HEK293T (cell line): ENCODE results near the gene COX6A2.

ENCODE experiments used
- CTCF ChIA-PET: fragments of 350-600 bp; formaldehyde crosslinking; extraction: SDS; loops from one replicate; lab custom pipeline; 2021; ENCODE audit warnings: antibody characterized with exemption, inconsistent platforms; lab: Yijun Ruan, JAX
- POLR2A ChIA-PET: fragments of 350-600 bp; formaldehyde crosslinking; extraction: SDS; loops from one replicate; lab custom pipeline; 2020; ENCODE audit warnings: antibody characterized with exemption, inconsistent platforms; lab: Yijun Ruan, JAX
- DNase-seq: peaks from one replicate; pipeline ENCODE4 v3.0.0; 2012; ENCODE audit warnings: mixed read lengths; ENCODE audit errors: extremely low spot score
- ARNT ChIP-seq: fragments of 450-650 bp; IDR thresholded peaks from 2 replicates; pipeline ENCODE4 v1.6.1; 2017; ENCODE audit warnings: mild to moderate bottlenecking
- BHLHE40 ChIP-seq: fragments of 450-650 bp; IDR thresholded peaks from 2 replicates; pipeline ENCODE4 v1.6.1; 2016; ENCODE audit warnings: mild to moderate bottlenecking, moderate library complexity, borderline replicate concordance
- CTBP1 ChIP-seq: fragments of 450-650 bp; IDR thresholded peaks from 2 replicates; pipeline ENCODE4 v1.6.1; 2016; ENCODE audit warnings: borderline replicate concordance
- ELF4 ChIP-seq: fragments of 450-650 bp; IDR thresholded peaks from 2 replicates; pipeline ENCODE4 v1.6.1; 2017; ENCODE audit warnings: antibody characterized with exemption
- FOXA1 ChIP-seq: fragments of 450-650 bp; IDR thresholded peaks from 2 replicates; pipeline ENCODE4 v1.6.1; 2016; ENCODE audit warnings: mild to moderate bottlenecking
- FOXK2 ChIP-seq: fragments of 450-650 bp; IDR thresholded peaks from 2 replicates; pipeline ENCODE4 v1.6.1; 2016; ENCODE audit warnings: mild to moderate bottlenecking
- FOXM1 ChIP-seq: fragments of 450-650 bp; IDR thresholded peaks from 2 replicates; pipeline ENCODE4 v1.6.1; 2017; ENCODE audit warnings: mild to moderate bottlenecking, borderline replicate concordance
- HDGF ChIP-seq: fragments of 450-650 bp; IDR thresholded peaks from 2 replicates; pipeline ENCODE4 v1.6.1; 2017; ENCODE audit warnings: antibody characterized with exemption, borderline replicate concordance
- L3MBTL2 ChIP-seq: fragments of 450-650 bp; conservative IDR thresholded peaks from 2 replicates; pipeline ENCODE4 v1.6.1; 2016; ENCODE audit warnings: mild to moderate bottlenecking
- LEF1 ChIP-seq: fragments of 450-650 bp; IDR thresholded peaks from 2 replicates; pipeline ENCODE4 v1.6.1; 2017; ENCODE audit warnings: mild to moderate bottlenecking, borderline replicate concordance
- NFRKB ChIP-seq: fragments of 450-650 bp; IDR thresholded peaks from 2 replicates; pipeline ENCODE4 v1.6.1; 2016; ENCODE audit warnings: mild to moderate bottlenecking, moderate library complexity
- PKNOX1 ChIP-seq: fragments of 450-650 bp; IDR thresholded peaks from 2 replicates; pipeline ENCODE4 v1.6.1; 2016
- SP1 ChIP-seq: fragments of 450-650 bp; IDR thresholded peaks from 2 replicates; pipeline ENCODE4 v1.6.1; 2017
- SUZ12 ChIP-seq: fragments of 450-650 bp; IDR thresholded peaks from 2 replicates; pipeline ENCODE4 v1.6.1; 2016; ENCODE audit warnings: mild to moderate bottlenecking
- TARDBP ChIP-seq: fragments of 450-650 bp; IDR thresholded peaks from 2 replicates; pipeline ENCODE4 v1.6.1; 2016
- ZNF384 ChIP-seq: fragments of 450-650 bp; IDR thresholded peaks from 2 replicates; pipeline ENCODE4 v1.6.1; 2016

The COX6A2 gene

GRCh38 chr16:31430380-31431052 is 2.4 kb upstream of the COX6A2 start:
- DNase-seq = no peak
- CTCF ChIA-PET = interaction anchor here (0.7 kb wide), 1 partner anchor 333 kb away, joined by 5 read pairs; no protein-coding TSS in a partner anchor
- no peak for TF ChIP-seq HDGF
- no peak for TF ChIP-seq L3MBTL2
- no peak for TF ChIP-seq LEF1
- no peak for TF ChIP-seq NFRKB
- no peak for TF ChIP-seq SUZ12
- no peak for TF ChIP-seq ARNT
- no peak for TF ChIP-seq PKNOX1
- TF ChIP-seq ELF4 = no peak
- no peak for TF ChIP-seq ZNF384
- no peak for TF ChIP-seq FOXA1
- TF ChIP-seq FOXM1 = no peak
- TF ChIP-seq BHLHE40 = no peak
- no peak for TF ChIP-seq TARDBP
- TF ChIP-seq SP1 = no peak
- no peak for TF ChIP-seq CTBP1
- TF ChIP-seq FOXK2 = no peak
- POLR2A ChIA-PET = interaction anchor here (1.4 kb wide), 1 partner anchor 8 kb away, joined by 3 read pairs; no protein-coding TSS in a partner anchor

- TF ChIP-seq FOXA1 = no peak
- no peak for TF ChIP-seq ARNT
- no peak for TF ChIP-seq HDGF
- no peak for TF ChIP-seq SUZ12
- no peak for TF ChIP-seq CTBP1
- no peak for TF ChIP-seq PKNOX1
- TF ChIP-seq BHLHE40 = no peak
- TF ChIP-seq LEF1 = no peak
- TF ChIP-seq SP1 = no peak
- no peak for TF ChIP-seq TARDBP
- no peak for TF ChIP-seq FOXM1
- no peak for TF ChIP-seq ELF4
- TF ChIP-seq FOXK2 = no peak
- TF ChIP-seq ZNF384 = no peak
- TF ChIP-seq NFRKB = no peak
- no peak for TF ChIP-seq L3MBTL2
- no peak for DNase-seq
- ChIA-PET POLR2A (no interaction called here), CTCF (no interaction called here)
These were observed 1.6 kb upstream of the COX6A2 start for GRCh38 chr16:31429796-31430195.

- POLR2A ChIA-PET = interaction anchor here (1.2 kb wide), 1 partner anchor 31 kb away, joined by 5 read pairs; no protein-coding TSS in a partner anchor
- TF ChIP-seq ELF4 = no peak
- no peak for TF ChIP-seq PKNOX1
- TF ChIP-seq LEF1 = no peak
- no peak for TF ChIP-seq FOXA1
- TF ChIP-seq ZNF384 = no peak
- TF ChIP-seq CTBP1 = no peak
- TF ChIP-seq L3MBTL2 = no peak
- TF ChIP-seq TARDBP = no peak
- no peak for TF ChIP-seq FOXK2
- no peak for TF ChIP-seq NFRKB
- no peak for TF ChIP-seq SUZ12
- CTCF ChIA-PET = no interaction called here
- DNase-seq = no peak
These were observed 1.2 kb upstream of the COX6A2 start for GRCh38 chr16:31429314-31429713.

GRCh38 chr16:31428638-31429247 is 583 bp upstream of the COX6A2 start:
- no peak for DNase-seq
- ChIA-PET CTCF (no interaction called here), POLR2A (interaction anchor here (1.1 to 1.2 kb wide), 2 partner anchors 14 to 32 kb away, joined by 3 to 5 read pairs; partner anchors contain the start of gene ZNF843)
- TF ChIP-seq SP1 (no peak), FOXK2 (no peak)

- TF ChIP-seq CTBP1 (no peak), NFRKB (no peak), L3MBTL2 (no peak), TARDBP (no peak), FOXK2 (no peak), FOXM1 (no peak), HDGF (no peak), ARNT (no peak), PKNOX1 (no peak), SP1 (no peak), ZNF384 (no peak), ELF4 (no peak), BHLHE40 (no peak), FOXA1 (no peak), SUZ12 (no peak), LEF1 (no peak)
- ChIA-PET CTCF (no interaction called here), POLR2A (interaction anchor here (1.1 to 1.2 kb wide), 2 partner anchors 15 to 33 kb away, joined by 3 to 5 read pairs; partner anchors contain the start of gene ZNF843)
- no peak for DNase-seq
These were observed 500 bp downstream of the COX6A2 start for GRCh38 chr16:31427441-31428278.
